ENCODE measurements around the gene MRTFA. TPM values are rescaled to one million over a fixed set of nuclear protein-coding genes. Genes with fewer than 3 reads are reported as not detected.

MRTFA gene
- 10 to 100 TPM; 36.3 to 98.2 (median 78.1) TPM for total RNA-seq

DNA sequence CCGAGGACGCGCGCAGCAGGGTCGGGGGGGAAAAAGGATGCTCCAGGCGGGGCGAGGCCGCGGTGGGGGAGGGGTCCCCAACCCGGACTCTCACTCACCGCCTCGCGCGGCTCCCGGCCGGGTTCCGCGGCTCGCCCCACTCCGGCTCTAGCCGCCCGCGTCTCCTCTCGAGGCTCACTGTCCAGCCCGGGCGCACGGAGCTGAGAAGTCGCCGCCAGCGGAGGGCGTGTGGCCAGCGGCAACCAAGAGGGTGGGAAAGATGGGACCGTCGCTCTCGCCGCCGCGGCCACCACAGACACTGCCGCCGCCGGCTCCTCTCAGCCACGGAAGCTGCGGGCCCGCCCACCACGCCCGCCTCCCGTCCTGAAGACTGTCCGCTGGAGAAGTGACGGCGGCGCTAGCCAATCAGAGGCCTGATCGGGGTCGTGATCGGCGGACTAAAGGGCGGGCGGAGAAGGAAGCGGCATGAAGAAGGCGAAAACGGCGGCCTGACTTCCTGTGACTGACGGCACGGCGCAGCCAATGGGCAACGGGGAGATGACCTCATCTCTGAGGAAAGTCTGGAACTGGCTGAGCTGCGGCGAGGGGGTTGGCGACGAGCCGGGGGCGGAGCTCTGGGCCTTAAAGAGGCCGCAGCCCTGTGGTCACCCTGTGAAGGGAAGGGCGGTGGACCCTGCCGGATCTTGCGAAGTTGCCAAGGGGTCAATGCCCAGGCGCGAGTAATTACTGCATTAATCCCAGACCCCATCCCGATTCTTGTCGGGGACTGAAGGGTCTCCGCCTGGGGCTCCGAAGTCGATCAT lies at the start of gene MRTFA:
MRTFA (minus strand) TSS at position 340 of the 803 bp plus-strand sequence.
- TF ChIP-seq POLR2A (IDR thresholded peaks at IDR 0.05): peak; percentile 95 to 98
- TF ChIP-seq, protein P1, sequence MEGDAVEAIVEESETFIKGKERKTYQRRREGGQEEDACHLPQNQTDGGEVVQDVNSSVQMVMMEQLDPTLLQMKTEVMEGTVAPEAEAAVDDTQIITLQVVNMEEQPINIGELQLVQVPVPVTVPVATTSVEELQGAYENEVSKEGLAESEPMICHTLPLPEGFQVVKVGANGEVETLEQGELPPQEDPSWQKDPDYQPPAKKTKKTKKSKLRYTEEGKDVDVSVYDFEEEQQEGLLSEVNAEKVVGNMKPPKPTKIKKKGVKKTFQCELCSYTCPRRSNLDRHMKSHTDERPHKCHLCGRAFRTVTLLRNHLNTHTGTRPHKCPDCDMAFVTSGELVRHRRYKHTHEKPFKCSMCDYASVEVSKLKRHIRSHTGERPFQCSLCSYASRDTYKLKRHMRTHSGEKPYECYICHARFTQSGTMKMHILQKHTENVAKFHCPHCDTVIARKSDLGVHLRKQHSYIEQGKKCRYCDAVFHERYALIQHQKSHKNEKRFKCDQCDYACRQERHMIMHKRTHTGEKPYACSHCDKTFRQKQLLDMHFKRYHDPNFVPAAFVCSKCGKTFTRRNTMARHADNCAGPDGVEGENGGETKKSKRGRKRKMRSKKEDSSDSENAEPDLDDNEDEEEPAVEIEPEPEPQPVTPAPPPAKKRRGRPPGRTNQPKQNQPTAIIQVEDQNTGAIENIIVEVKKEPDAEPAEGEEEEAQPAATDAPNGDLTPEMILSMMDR (IDR thresholded peaks at IDR 0.05): peak in 3 of 6 experiments; percentile 1 to 22 (median 5)
- peak; percentile 100 for DNase-seq
- Histone ChIP-seq H3K9me3 (no peaks in the 10 kb centered on the region), H3K4me1 (peaks cover 0 to 33% (median 6%) of the 10 kb centered on the region in 4 donors), H3K27ac (peak within 1 kb of the TSS; percentile 91 to 96 (median 94)), H3K36me3 (no peaks in the 10 kb centered on the region), H3K4me3 (peak within 1 kb of the TSS; percentile 76 to 98 (median 96)), H3K27me3 (no peaks in the 10 kb centered on the region)

DNA sequence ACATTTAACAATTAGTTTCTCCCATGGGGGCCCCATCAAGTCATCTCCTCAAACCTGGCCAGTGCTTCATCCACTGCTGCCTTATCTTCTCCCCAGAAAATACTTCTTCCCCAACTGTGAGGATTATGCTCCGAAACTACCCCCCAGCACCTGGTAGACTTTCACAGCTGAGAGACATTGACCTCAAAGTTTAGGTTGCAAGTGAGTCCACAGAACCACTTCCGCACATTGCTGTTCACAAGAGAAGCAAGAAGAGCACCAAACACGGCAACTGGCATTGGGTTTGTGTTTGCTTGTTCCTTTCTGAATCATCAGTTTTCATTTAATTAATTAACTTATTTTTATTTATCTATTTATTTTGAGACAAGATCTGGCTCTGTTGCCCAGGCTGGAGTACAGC lies 48.9 kb upstream of the MRTFA start:
- Histone ChIP-seq H3K27ac (peak overlapping the region in 1 of 4 donors; percentile 46), H3K36me3 (no peaks in the 10 kb centered on the region), H3K9me3 (no peaks in the 10 kb centered on the region), H3K27me3 (no peaks in the 10 kb centered on the region), H3K4me3 (peak overlapping the region in 1 of 4 donors; percentile 10), H3K4me1 (no peaks in the 10 kb centered on the region)
- no peak for DNase-seq
- TF ChIP-seq, protein P1 (IDR thresholded peaks at IDR 0.05): no peak
- TF ChIP-seq POLR2A (IDR thresholded peaks at IDR 0.05): no peak

GRCh38 chr22:40684728-40685127 lies 48.2 kb upstream of the MRTFA start:
- Histone ChIP-seq H3K27me3 (no peaks in the 10 kb centered on the region), H3K4me3 (peak overlapping the region in 1 of 4 donors; percentile 10), H3K27ac (peak overlapping the region in 1 of 4 donors; percentile 5), H3K4me1 (no peaks in the 10 kb centered on the region), H3K36me3 (no peaks in the 10 kb centered on the region), H3K9me3 (no peaks in the 10 kb centered on the region)
- DNase-seq: no peak
- TF ChIP-seq, protein P1 (IDR thresholded peaks at IDR 0.05): no peak
- TF ChIP-seq POLR2A (IDR thresholded peaks at IDR 0.05): no peak

GRCh38 chr22:40681451-40681850 lies 44.9 kb upstream of the MRTFA start:
- Histone ChIP-seq H3K9me3 (no peaks in the 10 kb centered on the region), H3K36me3 (no peaks in the 10 kb centered on the region), H3K4me1 (peaks cover 0 to 8% (median 0%) of the 10 kb centered on the region in 4 donors), H3K27me3 (peaks cover 0 to 5% of the 10 kb centered on the region in 2 donors), H3K27ac (no peak overlapping the region), H3K4me3 (no peak overlapping the region)
- TF ChIP-seq POLR2A (IDR thresholded peaks at IDR 0.05): no peak
- TF ChIP-seq, protein P1 (IDR thresholded peaks at IDR 0.05): no peak
- DNase-seq: no peak

- Histone ChIP-seq H3K9me3 (no peaks in the 10 kb centered on the region), H3K4me1 (peaks cover 0 to 8% (median 0%) of the 10 kb centered on the region in 4 donors), H3K4me3 (no peak overlapping the region), H3K27me3 (peaks cover 0 to 5% of the 10 kb centered on the region in 2 donors), H3K36me3 (no peaks in the 10 kb centered on the region), H3K27ac (no peak overlapping the region)
- no peak for TF ChIP-seq POLR2A (IDR thresholded peaks at IDR 0.05)
- TF ChIP-seq, protein P1 (IDR thresholded peaks at IDR 0.05): no peak
- no peak for DNase-seq
These were observed 44.3 kb upstream of the MRTFA start for GRCh38 chr22:40680819-40681183.
